ENCODE measurements around the gene SEMA6D.

DNA sequence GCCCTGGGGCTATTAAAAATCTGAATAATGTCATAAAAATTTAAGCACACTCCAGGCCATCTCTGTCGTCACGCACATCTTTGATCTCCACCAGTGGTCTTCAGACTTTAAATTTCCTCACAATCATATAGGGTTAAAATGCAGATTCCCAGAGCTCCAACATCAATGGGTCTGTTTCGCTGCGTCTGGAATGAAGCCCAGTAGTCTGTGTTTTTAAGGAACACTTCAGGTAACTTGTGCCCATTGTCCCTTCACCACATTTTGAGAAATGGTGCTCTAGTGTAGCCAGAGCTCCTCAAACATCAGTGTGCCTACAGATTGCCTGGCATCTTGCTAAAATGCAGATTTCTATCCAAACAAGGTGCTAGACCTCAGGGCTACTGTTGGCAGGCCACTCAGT, 9.8 kb downstream of the SEMA6D start:
- TF ChIP-seq, protein P1, sequence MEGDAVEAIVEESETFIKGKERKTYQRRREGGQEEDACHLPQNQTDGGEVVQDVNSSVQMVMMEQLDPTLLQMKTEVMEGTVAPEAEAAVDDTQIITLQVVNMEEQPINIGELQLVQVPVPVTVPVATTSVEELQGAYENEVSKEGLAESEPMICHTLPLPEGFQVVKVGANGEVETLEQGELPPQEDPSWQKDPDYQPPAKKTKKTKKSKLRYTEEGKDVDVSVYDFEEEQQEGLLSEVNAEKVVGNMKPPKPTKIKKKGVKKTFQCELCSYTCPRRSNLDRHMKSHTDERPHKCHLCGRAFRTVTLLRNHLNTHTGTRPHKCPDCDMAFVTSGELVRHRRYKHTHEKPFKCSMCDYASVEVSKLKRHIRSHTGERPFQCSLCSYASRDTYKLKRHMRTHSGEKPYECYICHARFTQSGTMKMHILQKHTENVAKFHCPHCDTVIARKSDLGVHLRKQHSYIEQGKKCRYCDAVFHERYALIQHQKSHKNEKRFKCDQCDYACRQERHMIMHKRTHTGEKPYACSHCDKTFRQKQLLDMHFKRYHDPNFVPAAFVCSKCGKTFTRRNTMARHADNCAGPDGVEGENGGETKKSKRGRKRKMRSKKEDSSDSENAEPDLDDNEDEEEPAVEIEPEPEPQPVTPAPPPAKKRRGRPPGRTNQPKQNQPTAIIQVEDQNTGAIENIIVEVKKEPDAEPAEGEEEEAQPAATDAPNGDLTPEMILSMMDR (conservative IDR thresholded peaks at IDR 0.05), result no peak
- TF ChIP-seq ZFX (IDR thresholded peaks at IDR 0.05), result no peak

Data from C4-2B (cell line).